CD1c-positive myeloid dendritic cell (primary cell): ENCODE data around the gene DDX10.

Source experiments
- DNase-seq: peaks from one replicate; pipeline ENCODE4 v3.0.0-alpha.2; 2016; ENCODE audit errors: extremely low spot score

DDX10 gene

DNA sequence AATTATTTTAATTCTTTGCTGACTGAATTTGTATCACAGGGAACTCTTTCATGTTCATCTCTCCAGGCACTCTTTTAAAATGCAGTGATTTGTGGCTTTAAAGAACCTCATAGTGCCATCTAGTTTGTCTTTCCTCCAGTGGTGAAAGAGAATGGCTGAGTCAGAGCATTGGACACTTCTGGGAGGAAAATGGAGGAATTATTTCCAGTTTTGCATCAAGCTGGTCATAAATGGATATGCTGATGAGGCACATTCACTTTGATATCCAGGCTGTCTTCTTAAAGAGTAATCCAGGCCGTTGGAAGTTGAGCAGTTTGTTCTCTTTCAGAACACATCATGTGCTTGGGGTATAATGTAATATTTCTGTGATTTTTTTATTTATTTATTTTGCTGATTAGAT, 273.7 kb downstream of the DDX10 start:
- no peak for DNase-seq

GRCh38 chr11:108939135-108939534, 274.3 kb downstream of the DDX10 start:
- no peak for DNase-seq

DNA sequence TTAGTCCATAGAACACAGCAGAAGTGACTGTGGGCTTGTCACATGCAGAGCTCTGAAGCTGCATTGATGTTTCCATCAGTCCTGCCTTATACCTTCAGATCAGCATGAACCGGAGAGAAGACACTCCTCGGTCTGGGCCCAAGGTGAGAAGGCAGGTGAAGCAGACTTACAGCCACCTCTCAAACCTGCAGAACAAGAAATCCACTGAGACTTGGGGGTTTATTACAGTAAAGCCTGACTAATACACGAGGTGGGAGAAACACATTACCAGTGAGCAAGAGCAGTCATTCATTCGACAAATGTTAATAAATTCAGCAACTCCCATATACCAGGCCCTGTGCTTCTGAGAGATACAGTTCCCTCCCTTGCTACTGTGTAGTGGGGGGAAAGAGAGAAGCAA, 279.0 kb downstream of the DDX10 start:
- DNase-seq: no peak

DNA sequence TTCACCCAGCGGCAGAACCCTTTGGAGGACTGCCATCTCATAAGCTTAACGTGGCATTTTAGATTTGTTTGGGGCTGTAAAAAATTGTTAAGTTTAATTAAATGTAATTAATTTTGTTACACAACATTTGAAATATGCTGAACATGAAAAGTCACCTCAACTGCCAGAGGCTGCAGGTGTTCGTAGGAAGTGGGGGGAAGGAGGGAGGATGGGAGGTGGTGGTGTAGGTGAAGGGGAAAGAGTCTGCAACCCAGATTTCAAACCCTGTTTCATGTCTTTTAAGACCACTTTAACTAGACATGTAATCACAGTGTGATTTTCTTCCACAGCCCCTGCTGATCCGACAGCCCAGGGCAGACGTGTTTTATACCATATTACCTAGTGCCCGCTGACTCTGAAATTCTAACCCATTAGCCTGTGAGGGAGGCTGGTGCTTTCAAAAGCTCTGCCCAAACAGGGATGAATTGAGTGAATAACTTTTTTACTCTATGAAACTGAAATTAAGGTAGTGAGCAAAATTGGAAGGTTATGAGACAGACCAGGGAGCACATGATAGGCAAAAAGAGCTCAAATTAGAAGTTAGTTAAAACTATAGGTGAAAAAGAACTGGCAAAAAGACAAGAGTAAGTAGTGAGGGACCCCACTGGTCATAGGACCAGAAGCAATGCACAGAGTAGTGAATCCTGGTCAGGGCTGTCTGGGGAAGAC, 279.8 kb downstream of the DDX10 start:
- no peak for DNase-seq

GRCh38 chr11:108945341-108945740, 280.5 kb downstream of the DDX10 start:
- DNase-seq: no peak

DNA sequence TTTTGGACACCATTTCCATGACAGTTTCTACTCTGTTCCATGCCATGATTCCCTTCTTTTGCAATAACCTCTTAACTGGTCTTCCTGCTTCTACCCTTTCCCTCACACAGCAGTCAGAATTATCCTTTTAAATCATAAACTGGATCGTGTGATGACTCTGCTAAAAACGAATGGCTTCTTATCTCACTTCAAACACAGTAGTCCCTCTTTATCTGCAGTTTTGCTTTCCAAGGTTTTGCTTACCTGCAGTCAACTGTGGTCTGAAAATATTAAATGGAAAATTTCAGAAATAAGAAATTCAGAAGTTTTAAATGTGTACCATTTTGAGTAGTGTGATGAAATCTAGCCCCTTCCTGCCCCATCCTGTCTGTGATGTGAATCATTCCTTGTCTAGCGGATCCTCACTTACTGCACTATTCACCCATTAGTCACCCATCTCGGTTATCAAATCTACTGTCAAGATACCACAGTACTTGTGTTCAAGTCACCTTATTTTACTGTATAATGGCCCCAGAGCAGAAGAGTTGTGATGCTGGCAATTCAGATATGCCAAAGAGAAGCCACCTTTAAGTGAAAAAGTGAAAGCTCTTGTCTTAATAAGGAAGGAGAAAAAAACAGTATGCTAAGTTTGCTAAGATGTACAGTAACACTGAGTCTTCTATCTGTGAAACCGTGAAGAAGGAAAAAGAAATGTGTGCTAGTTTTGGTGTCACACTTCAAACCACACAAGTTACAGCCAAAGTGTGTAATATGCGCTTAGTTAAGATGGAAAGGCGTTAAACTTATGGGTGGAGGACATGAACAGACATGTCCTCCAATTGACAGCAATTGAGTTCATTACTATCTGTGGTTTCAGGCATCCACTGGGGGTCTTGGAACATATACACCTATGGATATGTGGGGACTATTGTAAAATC, 283.0 kb downstream of the DDX10 start:
- DNase-seq: no peak

DNA sequence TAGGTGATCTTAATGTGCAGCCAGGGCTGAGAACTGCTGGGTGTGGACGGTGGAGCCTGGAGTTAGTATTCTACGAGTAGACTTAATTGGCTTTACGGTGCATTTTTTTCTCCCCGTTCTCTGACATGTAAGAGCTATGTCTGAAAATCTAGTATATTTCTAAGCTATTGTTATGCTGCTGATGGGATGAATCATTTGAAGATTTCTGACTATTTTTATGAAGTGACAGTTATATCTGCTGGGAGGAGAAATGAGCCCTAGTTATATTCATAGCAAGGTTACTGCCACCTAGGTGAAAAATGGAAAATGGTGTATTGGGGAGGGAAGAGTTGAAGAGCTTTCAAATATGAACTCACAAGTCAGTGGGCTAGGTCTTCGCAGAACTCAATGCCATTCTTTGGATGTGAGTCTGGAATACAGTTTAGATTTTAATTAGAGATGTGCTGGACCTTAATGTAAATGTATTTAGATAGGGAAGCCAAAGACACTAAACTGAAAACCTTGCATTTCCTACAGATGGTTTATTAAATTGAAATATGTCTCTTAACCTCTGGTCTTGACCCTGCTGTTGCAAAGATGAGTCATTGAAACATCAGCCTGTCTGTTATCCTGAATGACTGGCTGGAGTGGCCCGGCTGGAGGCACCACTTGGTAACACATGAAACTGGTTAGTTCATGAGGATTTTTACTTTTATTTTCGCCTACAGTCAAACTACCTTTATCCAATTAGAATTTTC, 293.7 kb downstream of the DDX10 start:
- DNase-seq: no peak

GRCh38 chr11:108959105-108959761, 294.4 kb downstream of the DDX10 start:
- DNase-seq: no peak

DNA sequence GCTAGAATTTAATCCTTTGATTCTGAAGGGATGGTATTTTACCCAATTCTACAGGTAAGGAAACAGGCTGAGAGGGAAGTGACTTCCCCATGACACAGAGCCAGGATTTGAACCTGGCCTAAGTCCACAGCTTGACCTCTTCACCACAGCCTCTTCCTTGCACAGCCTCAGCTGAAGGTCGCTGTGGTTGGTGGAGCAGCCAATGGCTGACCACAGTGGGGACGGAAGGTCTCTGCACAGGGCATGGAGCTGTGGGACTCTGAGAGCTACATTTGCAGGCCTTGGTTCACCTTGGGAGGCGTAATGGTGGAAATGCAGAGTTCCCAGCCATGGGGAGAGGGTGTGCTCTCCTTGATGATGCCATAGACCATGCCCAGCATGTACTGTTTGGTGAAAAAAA, 295.0 kb downstream of the DDX10 start:
- no peak for DNase-seq

- no peak for DNase-seq
These were observed 295.6 kb downstream of the DDX10 start for GRCh38 chr11:108960501-108960900.

DNA sequence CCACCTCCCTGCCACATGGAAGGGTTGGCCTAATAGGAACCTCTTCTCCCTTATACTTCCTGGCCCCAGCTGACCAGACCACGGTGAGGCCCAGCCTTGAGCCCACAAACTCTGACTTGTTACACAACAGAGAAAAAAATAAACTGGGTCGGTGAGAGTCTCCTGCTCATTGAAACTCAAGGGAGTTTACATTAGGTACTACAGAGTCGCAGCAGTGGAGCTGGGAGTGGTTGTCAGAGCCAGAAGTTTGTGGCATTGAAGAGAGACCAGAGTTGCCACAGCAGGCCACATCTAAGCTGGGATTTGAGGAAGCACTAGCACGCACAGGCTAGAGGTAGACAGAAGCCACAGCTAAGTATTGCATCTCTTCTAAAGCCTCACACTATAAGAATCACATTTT, 296.2 kb downstream of the DDX10 start:
- DNase-seq: no peak

GRCh38 chr11:108963118-108963517, 298.2 kb downstream of the DDX10 start:
- no peak for DNase-seq

- peak; percentile 15 for DNase-seq
These were observed 300.6 kb downstream of the DDX10 start for GRCh38 chr11:108965306-108966001.

- DNase-seq: no peak
These were observed 301.3 kb downstream of the DDX10 start for GRCh38 chr11:108966206-108966605.

DNA sequence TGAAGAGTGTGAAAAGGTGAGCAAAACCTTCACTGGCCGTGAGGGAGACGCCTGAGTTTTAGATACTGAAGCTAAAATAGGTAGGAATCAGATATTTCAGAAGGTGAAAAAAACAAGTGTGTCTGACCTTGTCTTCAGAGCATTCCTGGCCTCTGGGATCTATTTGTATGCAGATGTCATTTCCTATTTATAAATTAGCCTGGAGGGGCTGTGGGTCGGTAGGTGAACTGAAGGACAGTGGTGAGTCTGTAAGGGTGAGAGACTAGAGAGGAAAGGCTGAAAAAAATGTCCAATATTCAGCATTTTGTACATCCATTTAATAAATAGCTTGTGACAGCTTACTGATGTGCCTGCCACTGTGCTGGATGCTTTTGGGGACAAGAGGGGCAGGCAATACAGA, 302.1 kb downstream of the DDX10 start:
- DNase-seq: no peak

DNA sequence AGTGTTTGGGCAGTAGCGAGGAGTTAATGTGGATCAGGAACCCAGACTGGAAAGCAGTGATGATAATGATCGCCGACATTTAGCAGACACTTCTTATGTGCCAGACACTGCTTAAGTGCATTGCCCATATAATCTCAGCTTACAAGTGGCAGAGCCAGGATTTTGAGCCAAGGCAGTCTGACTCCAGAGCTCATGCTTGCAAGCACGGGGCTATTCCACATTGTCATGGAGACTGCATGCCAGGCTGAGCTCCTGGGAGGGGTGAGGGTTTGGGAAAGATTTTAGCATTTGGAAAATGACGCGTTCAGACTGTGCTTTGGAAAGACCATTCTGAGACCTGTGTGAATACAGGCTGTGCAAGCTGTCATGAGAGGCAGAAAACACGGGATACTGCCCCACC, 302.7 kb downstream of the DDX10 start:
- DNase-seq: no peak

DNA sequence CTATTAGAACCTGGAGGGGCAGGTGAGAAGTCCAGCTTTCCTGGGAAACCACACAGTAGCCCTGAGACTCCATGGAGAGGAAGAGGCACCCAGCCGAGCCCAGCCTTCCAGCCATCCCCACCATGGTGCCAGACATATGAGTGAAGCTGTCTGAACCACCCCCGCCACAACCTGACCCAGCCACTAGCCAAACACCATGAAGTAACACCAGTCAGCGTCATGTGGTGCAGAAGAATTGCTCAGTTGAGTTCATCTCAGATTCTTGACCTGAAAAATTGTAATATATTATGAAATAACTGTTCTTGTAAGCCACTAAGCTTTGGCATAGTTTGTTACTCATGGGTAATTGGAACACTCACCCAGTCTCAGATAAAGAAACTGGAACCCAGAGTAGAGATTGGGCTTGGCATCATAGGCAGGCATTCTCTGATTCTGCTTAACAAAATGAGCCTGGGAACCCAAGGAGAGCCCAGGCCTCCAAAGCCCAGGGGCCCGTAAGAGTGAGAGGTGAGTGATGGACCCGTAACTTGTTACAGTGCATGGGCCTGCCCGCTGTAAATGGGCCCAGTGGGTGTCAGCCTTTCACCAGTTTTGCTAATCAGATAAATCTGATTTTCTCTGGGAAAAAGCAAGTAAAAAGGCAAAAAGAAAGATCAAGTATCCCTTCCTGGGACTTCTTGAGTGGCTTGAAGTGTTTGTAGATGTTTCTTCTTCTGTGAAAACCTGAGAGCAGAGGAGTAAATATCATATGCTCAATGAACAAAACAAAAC, 305.5 kb downstream of the DDX10 start:
- no peak for DNase-seq

- no peak for DNase-seq
These were observed 308.7 kb downstream of the DDX10 start for GRCh38 chr11:108973402-108974162.

GRCh38 chr11:108975026-108975425, 310.2 kb downstream of the DDX10 start:
- no peak for DNase-seq

GRCh38 chr11:108975641-108976071, 310.8 kb downstream of the DDX10 start:
- DNase-seq: no peak
